Neural crest cell (in vitro differentiated cells): ENCODE measurements around the gene TRMT10C. TPM values are rescaled to one million over a fixed set of nuclear protein-coding genes. Genes with fewer than 3 reads are reported as not detected.

Source experiments
- DNase-seq: peaks from one replicate; pipeline ENCODE4 v3.0.0; 2021; ENCODE audit warnings: low read depth, mixed read lengths, low spot score
- H3K27ac Mint-ChIP-seq: one replicate; pipeline ENCODE4 v1.8.0; 2021; ENCODE audit warnings: mild to moderate bottlenecking, mixed read lengths; ENCODE audit not compliant: unreplicated experiment
- H3K27me3 Mint-ChIP-seq: 2 replicates; pipeline ENCODE4 v1.8.0; 2021; ENCODE audit warnings: low read depth, mild to moderate bottlenecking, mixed read lengths
- H3K36me3 Mint-ChIP-seq: 2 replicates; pipeline ENCODE4 v1.8.0; 2021; ENCODE audit warnings: low read depth, mild to moderate bottlenecking, mixed read lengths
- H3K4me1 Mint-ChIP-seq: 2 replicates; pipeline ENCODE4 v1.8.0; 2021; ENCODE audit warnings: mixed read lengths
- H3K4me3 Mint-ChIP-seq: one replicate; pipeline ENCODE4 v1.8.0; 2021; ENCODE audit warnings: mild to moderate bottlenecking, mixed read lengths
- H3K9me3 Mint-ChIP-seq: 2 replicates; pipeline ENCODE4 v1.8.0; 2021; ENCODE audit warnings: mixed read lengths
- CTCF ChIP-seq: fragments of 200-600 bp; sonication (generic); conservative IDR thresholded peaks from 2 replicates; pipeline ENCODE4 v1.5.0; 2021; ENCODE audit warnings: antibody characterized with exemption, mild to moderate bottlenecking
- long read RNA-seq: library from polyadenylated mRNA; unstranded; transcript quantifications from one replicate; pipeline ENCODE4 v2.0.0, GENCODE V29; 2020
- total RNA-seq: library from RNA; stranded (reverse); gene quantifications from 2 replicates; pipeline ENCODE4 v1.2.1, GENCODE V29; 2021

TRMT10C gene
- 28.9 and 31.0 TPM in 2 replicates for total RNA-seq
- long read RNA-seq, transcript TRMT10C-201 (2 exons, 1,819 nt): major isoform, 39 of 39 reads
- long read RNA-seq, partial matches to known transcripts: 0 of 39 reads
- long read RNA-seq, other reads (novel, unspliced or antisense): 0 of 39 reads

GRCh38 chr3:101561630-101562328, at the start of gene TRMT10C:
Gene TRMT10C, plus strand, starts transcription at chr3:101561868. Its CDS starts 2,914 bp downstream, at chr3:101564782.
- Mint-ChIP-seq H3K4me3 (peak within 1 kb of the TSS; percentile 99), H3K9me3 (no peaks in the 10 kb centered on the region), H3K36me3 (peaks cover 5% of the 10 kb centered on the region), H3K4me1 (peaks cover 30% of the 10 kb centered on the region), H3K27me3 (peaks cover 10% of the 10 kb centered on the region), H3K27ac (peak within 1 kb of the TSS; percentile 98)
- TF ChIP-seq CTCF: no peak
- peak; percentile 82 for DNase-seq

GRCh38 chr3:101512396-101512645, 49.3 kb upstream of the TRMT10C start:
- Mint-ChIP-seq H3K27ac (peak overlapping the region; percentile 93), H3K4me3 (peak overlapping the region; percentile 97), H3K36me3 (peaks cover 7% of the 10 kb centered on the region), H3K27me3 (peaks cover 20% of the 10 kb centered on the region), H3K4me1 (peaks cover 28% of the 10 kb centered on the region), H3K9me3 (peaks cover 2% of the 10 kb centered on the region)
- no peak for TF ChIP-seq CTCF
- DNase-seq: no peak

- peak; percentile 68 for DNase-seq
- peak within 1 kb of the TSS; percentile 97 for H3K4me3 Mint-ChIP-seq
- peaks cover 2% of the 10 kb centered on the region for H3K9me3 Mint-ChIP-seq
- H3K27me3 Mint-ChIP-seq: peaks cover 24% of the 10 kb centered on the region
- peaks cover 7% of the 10 kb centered on the region for H3K36me3 Mint-ChIP-seq
- H3K4me1 Mint-ChIP-seq: peaks cover 28% of the 10 kb centered on the region
- H3K27ac Mint-ChIP-seq: peak within 1 kb of the TSS; percentile 93
- TF ChIP-seq CTCF: no peak
These were observed 48.8 kb upstream of the TRMT10C start, which contains the start of gene SENP7 for GRCh38 chr3:101512646-101513418. Gene SENP7, minus strand, starts transcription at chr3:101513212. Its CDS starts 82 bp downstream, at chr3:101513130.

GRCh38 chr3:101513419-101513986, 48.2 kb upstream of the TRMT10C start:
- TF ChIP-seq CTCF: no peak
- H3K27ac Mint-ChIP-seq: peak overlapping the region; percentile 93
- H3K4me1 Mint-ChIP-seq: peaks cover 24% of the 10 kb centered on the region
- H3K9me3 Mint-ChIP-seq: no peaks in the 10 kb centered on the region
- no peak for DNase-seq
- peak overlapping the region; percentile 97 for H3K4me3 Mint-ChIP-seq
- peaks cover 31% of the 10 kb centered on the region for H3K27me3 Mint-ChIP-seq
- peaks cover 4% of the 10 kb centered on the region for H3K36me3 Mint-ChIP-seq

GRCh38 chr3:101518421-101518871, 43.2 kb upstream of the TRMT10C start:
- Mint-ChIP-seq H3K9me3 (no peaks in the 10 kb centered on the region), H3K27me3 (peaks cover 56% of the 10 kb centered on the region), H3K36me3 (no peaks in the 10 kb centered on the region), H3K4me3 (no peak overlapping the region), H3K4me1 (peaks cover 1% of the 10 kb centered on the region), H3K27ac (no peak overlapping the region)
- no peak for DNase-seq
- TF ChIP-seq CTCF: no peak
